ENCODE measurements around the gene SLX4. TPM values are rescaled to one million over a fixed set of nuclear protein-coding genes. Genes with fewer than 3 reads are reported as not detected.

SLX4 gene
- total RNA-seq, 2 donors from 2014 or later: 3.5 to 6.3 TPM

DNA sequence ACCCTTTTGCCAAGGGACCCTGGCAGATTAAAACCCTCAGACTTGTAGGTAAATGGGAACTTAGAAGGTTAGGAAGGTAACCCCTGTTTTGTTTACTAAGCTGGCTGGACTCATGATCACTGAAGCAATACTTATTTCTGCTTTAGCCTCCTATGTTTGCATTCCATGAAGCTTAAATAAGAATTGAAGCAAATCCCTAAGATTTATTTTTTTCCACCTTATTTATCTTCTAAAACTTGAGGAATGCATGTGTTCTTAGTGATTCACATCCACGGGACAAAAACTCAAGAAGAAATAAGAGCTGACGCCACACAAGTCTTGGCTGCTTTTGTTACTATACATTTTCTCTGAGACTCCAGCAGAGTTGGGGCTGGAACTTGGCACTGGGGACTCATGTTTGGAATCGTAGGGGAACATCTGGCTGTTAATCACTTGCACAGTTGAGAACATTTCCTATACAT, 75.1 kb downstream of the SLX4 start:
- DNase-seq: no peak
- Histone ChIP-seq H3K9ac (ENCODE audit: low read depth in 2 of 2, low read length in 2 of 2) (no peak overlapping the region), H3K9me3 (no peaks in the 10 kb centered on the region), H3K27me3 (no peaks in the 10 kb centered on the region), H3K36me3 (no peaks in the 10 kb centered on the region), H3K4me3 (no peak overlapping the region), H3K27ac (no peak overlapping the region), H3K4me1 (no peaks in the 10 kb centered on the region)
- intact Hi-C loops (cut with DNase I): no loop called here
- TF ChIP-seq, protein P1, sequence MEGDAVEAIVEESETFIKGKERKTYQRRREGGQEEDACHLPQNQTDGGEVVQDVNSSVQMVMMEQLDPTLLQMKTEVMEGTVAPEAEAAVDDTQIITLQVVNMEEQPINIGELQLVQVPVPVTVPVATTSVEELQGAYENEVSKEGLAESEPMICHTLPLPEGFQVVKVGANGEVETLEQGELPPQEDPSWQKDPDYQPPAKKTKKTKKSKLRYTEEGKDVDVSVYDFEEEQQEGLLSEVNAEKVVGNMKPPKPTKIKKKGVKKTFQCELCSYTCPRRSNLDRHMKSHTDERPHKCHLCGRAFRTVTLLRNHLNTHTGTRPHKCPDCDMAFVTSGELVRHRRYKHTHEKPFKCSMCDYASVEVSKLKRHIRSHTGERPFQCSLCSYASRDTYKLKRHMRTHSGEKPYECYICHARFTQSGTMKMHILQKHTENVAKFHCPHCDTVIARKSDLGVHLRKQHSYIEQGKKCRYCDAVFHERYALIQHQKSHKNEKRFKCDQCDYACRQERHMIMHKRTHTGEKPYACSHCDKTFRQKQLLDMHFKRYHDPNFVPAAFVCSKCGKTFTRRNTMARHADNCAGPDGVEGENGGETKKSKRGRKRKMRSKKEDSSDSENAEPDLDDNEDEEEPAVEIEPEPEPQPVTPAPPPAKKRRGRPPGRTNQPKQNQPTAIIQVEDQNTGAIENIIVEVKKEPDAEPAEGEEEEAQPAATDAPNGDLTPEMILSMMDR (IDR thresholded peaks at IDR 0.05): no peak

DNA sequence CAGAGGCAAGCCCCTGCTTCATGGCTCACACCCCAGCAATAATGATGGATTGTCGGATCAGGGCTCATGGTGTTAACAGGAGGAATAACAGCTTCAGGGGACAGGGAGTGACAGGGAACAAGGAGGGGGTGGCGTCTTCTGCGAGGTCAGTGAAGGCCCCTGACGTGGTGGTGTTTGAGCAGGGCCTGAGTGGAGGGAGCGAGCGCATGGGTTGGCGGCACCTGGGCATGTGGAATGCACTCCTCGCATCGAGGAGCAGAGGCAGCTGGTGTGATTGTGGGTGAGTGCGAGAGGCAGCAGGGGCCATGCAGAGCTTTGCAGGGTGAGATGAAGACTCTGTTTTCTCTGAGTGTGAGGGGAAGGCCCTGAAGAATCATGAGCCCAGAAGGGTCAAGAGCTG, 77.3 kb downstream of the SLX4 start:
- intact Hi-C loops (cut with DNase I): no loop called here
- H3K9me3 ChIP-seq: no peaks in the 10 kb centered on the region
- H3K36me3 ChIP-seq: no peaks in the 10 kb centered on the region
- H3K27ac ChIP-seq: no peak overlapping the region
- H3K4me1 ChIP-seq: no peaks in the 10 kb centered on the region
- no peaks in the 10 kb centered on the region for H3K27me3 ChIP-seq
- no peak overlapping the region for H3K9ac ChIP-seq (ENCODE audit: low read depth in 2 of 2, low read length in 2 of 2)
- no peak overlapping the region for H3K4me3 ChIP-seq
- TF ChIP-seq, protein P1 (IDR thresholded peaks at IDR 0.05): no peak
- DNase-seq: no peak

DNA sequence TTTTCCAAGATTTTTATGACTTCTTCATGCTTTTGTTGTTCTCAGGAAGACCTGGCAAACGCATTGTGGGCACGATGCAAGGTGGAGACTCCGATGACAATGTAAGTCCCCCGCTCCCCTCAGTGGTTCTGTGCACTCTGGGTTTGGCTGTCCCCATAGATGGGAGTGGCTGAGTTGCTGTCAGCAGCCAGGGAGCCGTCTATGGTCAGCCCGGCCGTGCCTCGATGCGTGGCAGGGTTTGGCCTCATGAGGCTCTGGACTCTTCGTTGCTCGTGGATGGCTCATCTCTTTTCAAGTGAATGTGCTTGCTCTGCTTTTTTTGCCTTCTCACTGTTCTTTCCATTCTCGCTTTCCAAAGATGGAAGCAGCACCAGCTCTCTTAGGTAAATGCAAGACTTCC, 78.7 kb downstream of the SLX4 start:
- H3K9ac ChIP-seq (ENCODE audit: low read depth in 2 of 2, low read length in 2 of 2): no peak overlapping the region
- H3K27me3 ChIP-seq: no peaks in the 10 kb centered on the region
- no peaks in the 10 kb centered on the region for H3K36me3 ChIP-seq
- intact Hi-C loops (cut with DNase I): no loop called here
- H3K4me1 ChIP-seq: no peaks in the 10 kb centered on the region
- H3K4me3 ChIP-seq: no peak overlapping the region
- H3K27ac ChIP-seq: no peak overlapping the region
- DNase-seq: no peak
- no peaks in the 10 kb centered on the region for H3K9me3 ChIP-seq
- TF ChIP-seq, protein P1 (IDR thresholded peaks at IDR 0.05): no peak

Other genes starting within 250 kb of the SLX4 start
- 1 to 10 TPM; 7.2 to 7.5 TPM for gene ZSCAN32, start 210.6 kb downstream of the SLX4 start, total RNA-seq
- 1 to 10 TPM; 6.7 to 6.8 TPM for gene ZNF174, start 210.4 kb downstream of the SLX4 start, total RNA-seq
- 1 to 10 TPM; 1.4 to 1.7 TPM for gene ZNF597, start 168.1 kb downstream of the SLX4 start, total RNA-seq
- 10 to 100 TPM; 56.8 to 68.6 TPM for gene NAA60, start 167.9 kb downstream of the SLX4 start, total RNA-seq
- not detected for gene C16orf90, start 116.1 kb downstream of the SLX4 start, total RNA-seq
- gene CLUAP1, start 110.6 kb downstream of the SLX4 start, total RNA-seq: 10 to 100 TPM in 1 of 2 donors, 1 to 10 TPM in 1; 7.9 to 10.8 TPM
- gene NLRC3, start 34.2 kb downstream of the SLX4 start, total RNA-seq: 1 to 10 TPM in 1 of 2 donors, under 1 TPM in 1; 0.93 to 2.0 TPM
- gene DNASE1, start 43.1 kb upstream of the SLX4 start, total RNA-seq: 10 to 100 TPM; 10.4 to 22.2 TPM
- 100 to 1,000 TPM in 1 of 2 donors, 10 to 100 TPM in 1; 75.0 to 165 TPM for gene TRAP1, start 105.9 kb upstream of the SLX4 start, total RNA-seq